Stimulated activated CD8-positive, alpha-beta memory T cell treated with anti-CD3 and anti-CD28 coated beads, Interleukin-7, amount 100 ng/mL, for 4 hours (primary cell): ENCODE data around the gene TMEM129.

ENCODE experiments used
- DNase-seq, 2 donors: peaks; one replicate each; pipeline ENCODE4 v3.0.0-alpha.2; 2020; ENCODE audit warnings: low read depth in 2 of 2

The TMEM129 gene, protein sequence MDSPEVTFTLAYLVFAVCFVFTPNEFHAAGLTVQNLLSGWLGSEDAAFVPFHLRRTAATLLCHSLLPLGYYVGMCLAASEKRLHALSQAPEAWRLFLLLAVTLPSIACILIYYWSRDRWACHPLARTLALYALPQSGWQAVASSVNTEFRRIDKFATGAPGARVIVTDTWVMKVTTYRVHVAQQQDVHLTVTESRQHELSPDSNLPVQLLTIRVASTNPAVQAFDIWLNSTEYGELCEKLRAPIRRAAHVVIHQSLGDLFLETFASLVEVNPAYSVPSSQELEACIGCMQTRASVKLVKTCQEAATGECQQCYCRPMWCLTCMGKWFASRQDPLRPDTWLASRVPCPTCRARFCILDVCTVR

GRCh38 chr4:1721003-1721665, at the start of gene TMEM129, which contains the start of gene TACC3:
Gene TMEM129 (minus strand): TSS chr4:1721323. CDS start chr4:1720837, 486 bp downstream.
Gene TACC3 (plus strand): TSS chr4:1721521. CDS start chr4:1723422, 1,901 bp downstream.
- peak; percentile 88 to 91 for DNase-seq

DNA sequence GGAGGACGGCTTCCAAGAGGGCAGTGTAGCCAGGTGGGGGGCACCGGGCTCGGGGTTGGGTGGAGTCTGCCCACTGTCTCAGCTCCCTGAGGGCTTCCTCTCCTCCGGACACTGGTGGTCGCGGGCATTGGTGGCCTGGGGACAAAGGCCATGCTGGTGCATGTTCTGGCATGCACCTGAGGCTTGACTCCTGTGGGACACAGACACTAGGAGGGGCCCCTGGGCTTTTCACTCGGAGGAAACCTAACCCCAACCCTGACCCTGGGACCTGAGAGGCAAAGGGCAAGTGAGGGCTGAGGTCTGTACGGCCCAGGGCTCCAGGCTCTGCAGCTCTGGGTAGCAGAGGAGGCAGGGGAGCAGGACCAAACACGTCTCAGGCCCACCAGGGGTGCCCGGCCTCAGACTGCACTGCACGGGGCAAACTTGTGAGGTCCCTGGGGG, 49.7 kb upstream of the TMEM129 start:
- DNase-seq, result no peak

DNA sequence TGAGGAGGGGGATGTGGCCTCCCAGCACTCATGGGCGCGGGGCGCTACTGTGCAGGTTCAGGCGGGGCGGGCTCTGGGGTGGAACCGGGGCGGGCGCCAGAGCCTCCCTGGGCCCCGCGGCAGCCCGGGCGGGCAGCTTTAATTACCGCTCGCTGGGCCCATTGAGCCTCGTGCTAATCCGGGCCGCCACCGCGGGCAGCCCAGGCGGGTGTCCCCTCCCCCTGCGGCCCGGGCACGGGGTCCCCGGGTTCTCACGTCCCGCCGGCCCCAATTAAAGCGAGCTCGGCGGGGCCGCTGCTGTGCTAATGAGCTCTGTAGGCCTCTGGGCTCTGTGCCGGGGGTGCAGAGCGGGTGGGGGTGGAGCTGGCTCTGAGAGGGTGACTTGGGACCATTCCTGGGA, 49.1 kb upstream of the TMEM129 start:
- DNase-seq, result no peak

DNA sequence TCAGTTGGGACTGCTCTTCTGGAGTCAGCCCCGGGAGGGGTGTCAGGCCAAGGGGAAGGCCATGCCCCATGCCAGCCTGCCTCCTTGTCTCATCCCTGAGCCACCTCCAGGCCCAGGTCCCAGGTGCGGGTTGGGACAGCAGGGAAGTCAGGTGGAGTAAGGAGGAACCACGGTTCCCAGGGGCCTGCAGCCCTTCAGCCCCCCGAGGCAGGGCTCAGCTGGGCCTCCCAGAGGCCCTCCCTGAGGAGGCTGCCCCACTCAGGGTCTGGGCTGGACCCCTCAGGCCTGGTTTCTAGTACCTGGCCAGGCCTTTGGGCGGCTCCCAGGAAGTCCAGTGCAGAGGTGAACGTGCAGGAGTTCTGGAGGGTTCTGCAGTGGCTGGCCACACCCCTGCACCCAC, 48.6 kb upstream of the TMEM129 start:
- DNase-seq, result no peak

- no peak for DNase-seq
These were observed 47.4 kb upstream of the TMEM129 start for GRCh38 chr4:1768367-1769034.

GRCh38 chr4:1767770-1768366, 46.7 kb upstream of the TMEM129 start:
- no peak for DNase-seq

DNA sequence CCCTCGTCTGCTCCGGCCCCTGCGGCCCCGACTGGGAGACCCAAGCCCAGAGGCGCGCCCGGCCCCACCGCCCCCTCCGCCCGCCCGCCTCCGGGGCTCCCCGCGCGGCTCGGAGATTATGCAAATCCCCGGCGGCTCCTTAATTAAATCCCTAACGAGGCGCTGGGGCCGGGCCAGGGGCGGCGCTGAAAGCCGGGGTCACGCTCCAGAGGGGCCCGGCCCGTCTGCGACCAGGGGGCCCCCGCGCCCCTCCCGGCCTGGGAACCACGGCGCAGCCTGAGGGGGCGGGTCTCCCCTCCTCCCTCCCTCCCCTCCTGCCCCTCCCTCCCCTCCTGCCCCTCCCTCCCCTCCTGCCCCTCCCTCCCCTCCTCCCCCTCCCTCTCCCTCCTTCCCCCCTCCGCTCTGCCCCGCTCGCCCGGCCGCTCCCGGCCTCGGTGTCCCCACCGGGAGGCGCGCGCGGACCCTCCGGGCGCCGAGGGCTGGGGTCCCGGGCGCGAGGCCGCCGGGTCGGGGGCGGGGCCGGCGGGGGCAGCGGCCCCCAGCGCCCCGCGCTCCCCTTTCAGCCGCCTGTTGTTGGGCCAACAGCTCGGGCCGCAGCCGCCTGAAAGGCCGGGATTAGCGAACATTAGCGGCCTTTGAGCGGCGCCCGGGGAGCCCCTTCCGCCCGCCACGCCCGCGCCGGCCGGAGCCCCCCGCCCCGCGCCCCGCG, 46.1 kb upstream of the TMEM129 start:
- no peak for DNase-seq

- no peak for DNase-seq
These were observed 45.3 kb upstream of the TMEM129 start for GRCh38 chr4:1766106-1767060.

DNA sequence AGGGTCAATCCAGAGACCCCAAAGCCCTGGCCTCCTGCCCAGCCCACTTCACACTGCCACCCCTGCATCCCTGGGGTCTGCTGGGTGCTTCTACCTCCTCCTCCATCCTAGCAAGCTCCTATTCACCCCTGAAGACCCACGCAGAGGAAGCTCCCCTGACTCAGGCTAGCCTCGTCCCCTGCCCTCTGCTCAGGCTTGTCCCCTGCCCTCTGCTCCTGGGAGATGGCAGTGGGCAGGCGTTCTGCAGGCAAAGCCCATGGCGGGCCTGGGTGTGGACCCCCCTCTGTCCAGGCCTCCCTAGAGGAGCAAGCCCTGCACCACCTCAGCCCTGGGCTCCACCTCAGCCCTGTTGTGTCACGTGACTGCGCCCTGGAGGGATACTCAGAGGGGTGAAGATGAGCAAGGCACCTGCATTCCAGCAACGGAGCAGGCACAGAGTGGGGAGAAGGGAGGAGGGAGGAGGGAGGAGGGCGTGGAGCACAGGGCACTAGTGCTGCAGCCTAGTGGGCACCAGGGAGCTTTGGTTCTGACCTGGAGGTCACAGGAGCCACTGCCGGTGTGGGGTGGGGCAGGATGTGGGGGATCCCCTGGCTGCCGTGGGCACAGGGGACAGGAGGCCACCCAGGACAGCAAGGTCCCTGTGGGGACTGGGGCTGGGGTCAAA, 44.4 kb upstream of the TMEM129 start:
- DNase-seq, result no peak

DNA sequence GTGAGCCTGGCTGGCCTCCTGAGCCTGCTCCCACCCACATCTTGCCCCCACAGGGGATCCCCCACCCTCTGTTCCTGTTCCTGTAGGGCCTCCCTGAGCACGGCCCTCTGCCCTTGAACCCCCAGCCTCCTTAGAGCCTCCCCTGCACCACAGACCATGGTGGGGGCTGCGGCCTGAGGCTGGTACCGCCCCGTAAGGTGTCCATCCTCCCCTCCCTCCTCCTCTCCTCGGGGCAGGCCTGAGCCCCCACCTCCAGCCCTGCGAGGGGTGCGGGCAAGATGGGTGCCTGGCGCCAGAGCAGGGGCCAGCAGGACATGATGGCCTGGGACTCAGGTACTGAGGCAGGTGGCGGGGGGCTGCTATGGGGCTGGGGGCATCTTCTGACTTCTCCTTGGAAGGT, 43.5 kb upstream of the TMEM129 start:
- no peak for DNase-seq

DNA sequence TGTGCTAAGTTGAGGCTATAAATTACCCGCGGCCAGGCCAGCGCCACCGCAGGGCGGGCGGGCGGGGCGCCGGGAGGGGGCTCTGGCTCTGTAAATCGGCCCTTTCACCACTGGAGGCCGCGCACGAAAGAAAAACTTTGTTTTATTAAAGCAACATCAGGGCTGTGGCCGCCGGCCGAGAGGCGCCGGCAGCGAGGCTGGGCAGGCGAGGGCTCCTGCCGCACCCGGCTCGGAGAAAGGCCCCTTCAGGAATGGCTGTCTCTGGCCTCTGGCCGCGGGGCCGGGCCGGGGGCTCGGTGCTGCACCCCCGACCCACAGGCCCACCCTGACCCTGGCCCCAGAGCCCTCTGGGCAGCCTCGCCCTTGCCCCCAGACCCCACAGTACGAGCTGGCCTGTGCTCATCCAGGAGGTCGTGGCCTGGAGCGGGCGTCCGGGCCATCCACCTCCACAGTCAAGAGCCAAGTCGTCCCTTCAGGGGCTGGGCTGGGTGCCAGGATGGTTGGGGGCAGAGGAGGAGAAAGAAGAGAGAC, 42.5 kb upstream of the TMEM129 start:
- DNase-seq, result no peak

DNA sequence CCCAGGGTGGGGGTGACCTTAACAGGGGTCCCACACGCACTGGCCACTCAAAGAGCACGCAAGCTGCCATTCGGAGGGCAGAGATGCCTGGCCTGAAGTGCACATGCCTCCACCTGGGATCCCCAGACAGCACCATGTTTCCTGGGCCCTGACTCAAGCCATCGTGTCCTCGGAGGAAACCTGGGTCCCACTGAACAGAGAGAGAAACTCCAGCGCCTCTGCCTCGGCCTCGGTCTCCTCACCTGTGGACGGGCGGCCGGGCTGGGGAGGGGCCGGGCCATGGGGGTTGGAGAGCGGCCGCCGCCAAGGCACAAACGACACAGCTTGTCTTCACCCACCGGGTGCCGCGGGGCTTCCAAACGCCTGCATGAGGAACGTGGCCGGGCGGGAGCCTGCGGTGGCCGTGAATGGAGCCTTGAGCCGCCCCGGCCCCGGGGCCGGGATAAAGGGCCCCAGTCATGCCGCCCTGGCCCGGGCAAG, 42.0 kb upstream of the TMEM129 start:
- no peak for DNase-seq

DNA sequence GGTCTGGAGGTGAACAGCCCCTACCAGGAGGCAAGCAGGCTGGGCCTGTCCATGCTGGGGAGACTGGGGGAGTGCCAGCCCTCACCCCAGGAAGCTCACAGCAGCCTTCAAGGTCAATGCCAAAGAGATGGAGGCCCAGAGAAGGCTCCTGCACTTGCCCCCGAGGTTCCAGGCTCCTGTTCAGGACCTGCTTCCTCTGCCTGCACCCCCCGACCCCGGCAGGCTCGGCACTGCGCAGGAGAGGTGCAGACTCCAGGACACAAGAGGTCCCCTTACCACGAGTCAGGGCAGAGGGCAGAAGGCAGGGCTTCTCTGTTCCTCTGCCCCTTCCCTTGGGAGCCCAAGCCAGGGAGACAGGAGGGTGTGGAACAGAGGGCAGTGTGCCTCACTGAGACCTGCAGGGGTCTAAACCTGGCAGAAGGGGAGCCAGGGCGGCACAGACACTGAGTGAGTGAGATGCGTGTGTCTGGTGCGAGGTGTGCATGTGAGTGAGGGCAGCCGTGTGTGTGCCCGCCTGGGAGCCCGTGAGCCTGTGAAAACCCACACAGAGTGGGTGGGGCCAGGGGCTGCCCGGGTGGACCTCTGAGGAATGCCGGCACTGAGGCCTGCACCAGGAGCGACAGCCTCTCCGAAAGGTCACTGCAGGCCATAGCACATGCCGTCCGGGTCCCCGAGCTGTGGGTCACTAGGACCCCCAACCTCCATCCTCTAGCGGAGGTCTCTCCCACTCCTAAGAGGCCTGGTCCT, 41.3 kb upstream of the TMEM129 start:
- DNase-seq, result no peak

- DNase-seq, result no peak
These were observed 40.1 kb upstream of the TMEM129 start for GRCh38 chr4:1761130-1761689.

- no peak for DNase-seq
These were observed 39.5 kb upstream of the TMEM129 start for GRCh38 chr4:1760521-1761071.

- no peak for DNase-seq
These were observed 38.7 kb upstream of the TMEM129 start for GRCh38 chr4:1759818-1760223.

- DNase-seq, result no peak
These were observed 38.2 kb upstream of the TMEM129 start for GRCh38 chr4:1759170-1759817.
